ENCODE data around the gene NBEAL2.
A peak's percentile ranks its signal among the peaks of the same experiment; 100 is the strongest.

Gene NBEAL2

DNA sequence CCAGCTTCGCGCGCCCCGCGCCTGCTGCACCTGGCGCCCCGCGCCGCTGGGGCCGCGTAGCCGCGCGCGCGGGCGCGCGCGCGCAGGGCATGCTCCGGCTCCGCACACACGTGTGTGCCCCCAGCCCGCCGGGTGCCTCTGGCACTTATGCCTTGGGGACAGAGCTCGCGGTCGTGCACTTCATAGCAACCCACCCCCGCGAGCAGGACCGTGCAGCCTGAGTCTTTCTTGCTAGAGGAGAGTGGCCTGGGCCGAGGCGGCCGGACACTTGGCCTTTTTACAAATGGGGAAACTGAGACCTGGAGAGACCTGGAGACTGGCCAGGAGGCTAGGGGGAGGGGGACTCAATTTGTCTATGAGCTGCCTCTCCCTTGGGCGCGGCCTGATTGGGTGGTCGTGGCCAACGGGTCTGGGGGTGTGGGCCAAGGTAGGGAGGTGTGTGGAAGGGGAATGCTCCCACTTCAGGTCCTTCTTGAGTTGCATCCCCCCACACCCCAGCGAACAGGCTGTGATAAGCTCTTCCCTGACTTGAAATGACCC lies 562 bp downstream of the NBEAL2 start:
- CTCF ChIA-PET, result interaction anchor here (0.9 to 2.5 kb wide), 5 partner anchors 19 to 71 kb away, joined by 4 to 11 read pairs (median 4); no protein-coding TSS in a partner anchor
- POLR2A ChIA-PET, result interaction anchor here (0.7 to 1.0 kb wide), 3 partner anchors 17 to 184 kb away, joined by 3 to 7 read pairs (median 4); partner anchors contain the start of gene SETD2
- TF ChIP-seq, protein P1, sequence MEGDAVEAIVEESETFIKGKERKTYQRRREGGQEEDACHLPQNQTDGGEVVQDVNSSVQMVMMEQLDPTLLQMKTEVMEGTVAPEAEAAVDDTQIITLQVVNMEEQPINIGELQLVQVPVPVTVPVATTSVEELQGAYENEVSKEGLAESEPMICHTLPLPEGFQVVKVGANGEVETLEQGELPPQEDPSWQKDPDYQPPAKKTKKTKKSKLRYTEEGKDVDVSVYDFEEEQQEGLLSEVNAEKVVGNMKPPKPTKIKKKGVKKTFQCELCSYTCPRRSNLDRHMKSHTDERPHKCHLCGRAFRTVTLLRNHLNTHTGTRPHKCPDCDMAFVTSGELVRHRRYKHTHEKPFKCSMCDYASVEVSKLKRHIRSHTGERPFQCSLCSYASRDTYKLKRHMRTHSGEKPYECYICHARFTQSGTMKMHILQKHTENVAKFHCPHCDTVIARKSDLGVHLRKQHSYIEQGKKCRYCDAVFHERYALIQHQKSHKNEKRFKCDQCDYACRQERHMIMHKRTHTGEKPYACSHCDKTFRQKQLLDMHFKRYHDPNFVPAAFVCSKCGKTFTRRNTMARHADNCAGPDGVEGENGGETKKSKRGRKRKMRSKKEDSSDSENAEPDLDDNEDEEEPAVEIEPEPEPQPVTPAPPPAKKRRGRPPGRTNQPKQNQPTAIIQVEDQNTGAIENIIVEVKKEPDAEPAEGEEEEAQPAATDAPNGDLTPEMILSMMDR (IDR thresholded peaks at IDR 0.05; ENCODE audit: insufficient read depth, low read length, missing control alignments), result no peak
- DNase-seq (ENCODE audit: low read depth, low spot score), result no peak
- peak overlapping the region; percentile 76 for H3K4me3 ChIP-seq (ENCODE audit: low read depth, low read length)

DNA sequence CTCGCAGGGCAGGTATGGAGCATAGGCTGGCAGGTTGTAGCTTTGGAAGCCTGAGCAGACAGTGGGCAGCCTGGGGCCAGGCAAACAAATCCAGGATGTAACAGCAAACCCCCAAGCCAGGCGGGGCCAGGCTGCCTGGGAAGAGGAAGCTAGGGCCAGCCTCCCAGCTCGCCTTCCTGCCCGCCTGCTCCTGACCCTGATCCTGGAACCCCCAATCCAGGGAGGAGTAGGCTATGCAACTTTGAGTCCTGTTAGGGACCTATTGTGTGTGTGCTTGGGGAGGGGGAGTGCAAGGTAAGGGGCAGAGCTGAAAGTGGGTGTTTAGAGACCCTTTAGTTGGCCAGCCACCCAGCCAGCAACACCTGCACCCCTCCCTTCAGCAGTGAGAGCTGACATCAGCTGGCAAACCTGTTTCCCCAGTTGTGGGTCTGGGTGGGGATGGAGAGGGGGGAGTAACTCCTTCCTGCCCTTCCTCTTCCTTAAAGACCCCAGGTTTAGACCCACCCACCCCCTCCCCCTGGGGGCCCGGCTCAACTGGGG lies 2.5 kb downstream of the NBEAL2 start:
- DNase-seq (ENCODE audit: low read depth, low spot score), result no peak
- CTCF ChIA-PET, result interaction anchor here (0.8 to 2.0 kb wide), 4 partner anchors 9 to 47 kb away, joined by 3 to 8 read pairs (median 4); no protein-coding TSS in a partner anchor
- TF ChIP-seq, protein P1 (IDR thresholded peaks at IDR 0.05; ENCODE audit: insufficient read depth, low read length, missing control alignments), result no peak
- no peak overlapping the region for H3K4me3 ChIP-seq (ENCODE audit: low read depth, low read length)
- POLR2A ChIA-PET, result no interaction called here

DNA sequence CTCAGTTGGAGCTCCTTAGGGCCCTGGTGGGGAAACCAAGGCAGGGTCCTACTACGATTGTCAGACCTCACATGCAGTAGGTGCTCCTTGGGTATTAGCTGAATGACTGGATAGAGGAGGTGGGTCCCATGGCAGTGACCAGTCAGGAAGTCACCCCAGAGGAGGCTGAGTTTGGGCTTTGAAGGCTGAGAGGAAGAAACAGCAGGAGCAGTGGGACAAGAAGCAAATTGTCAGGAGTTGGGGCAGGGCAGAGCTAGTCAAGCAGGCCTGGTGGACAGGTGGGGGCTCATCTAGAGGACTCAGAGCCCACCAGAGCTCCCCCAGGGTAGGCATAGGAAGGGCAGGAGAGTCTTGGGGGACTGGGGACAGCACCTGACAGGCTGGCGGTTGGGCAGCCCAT lies 3.1 kb downstream of the NBEAL2 start:
- DNase-seq (ENCODE audit: low read depth, low spot score), result no peak
- no peak overlapping the region for H3K4me3 ChIP-seq (ENCODE audit: low read depth, low read length)
- ChIA-PET CTCF (interaction anchor here (1.0 to 2.0 kb wide), 3 partner anchors 10 to 48 kb away, joined by 3 to 8 read pairs (median 6); no protein-coding TSS in a partner anchor), POLR2A (no interaction called here)
- TF ChIP-seq, protein P1 (IDR thresholded peaks at IDR 0.05; ENCODE audit: insufficient read depth, low read length, missing control alignments), result no peak

DNA sequence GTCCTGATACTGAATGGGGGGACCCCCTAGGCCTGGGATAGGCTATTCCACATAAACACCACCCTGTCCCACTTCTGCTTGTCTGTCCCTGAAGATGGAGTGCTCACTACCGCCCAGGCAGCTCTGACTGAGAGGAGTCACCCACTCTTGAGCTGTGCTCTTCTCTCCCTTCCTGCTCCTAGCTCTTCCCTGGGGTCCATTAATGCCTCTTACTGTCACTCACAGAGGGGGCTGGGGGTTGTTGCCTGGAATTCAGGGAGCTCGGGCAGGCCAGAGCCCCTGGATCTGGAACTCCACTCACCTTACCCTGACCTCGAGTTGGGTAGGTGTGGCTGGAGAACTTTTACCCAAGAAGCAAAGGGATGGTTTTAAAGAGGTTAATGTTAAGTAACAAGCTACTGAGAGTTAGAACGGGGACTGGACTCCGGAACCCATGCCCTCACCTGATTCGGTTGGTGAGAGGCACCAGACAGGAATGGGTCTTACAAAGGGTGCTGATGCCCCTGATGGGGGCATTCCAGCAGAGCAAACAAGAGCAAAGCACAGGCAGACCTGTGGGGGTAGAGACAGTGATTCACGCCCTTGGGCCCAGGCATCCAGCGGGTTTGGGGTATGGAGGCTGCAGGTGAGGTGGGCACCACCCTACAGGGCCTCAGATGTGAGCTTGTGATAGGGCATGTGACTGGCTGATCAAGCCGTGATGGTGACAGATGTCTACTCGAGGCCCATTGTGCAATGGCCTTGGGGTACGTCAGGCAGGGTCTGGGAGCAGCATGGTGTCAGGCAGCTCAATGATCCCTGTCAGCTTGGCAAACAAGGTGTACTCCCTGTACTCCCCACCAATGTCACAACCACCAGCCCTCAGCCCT lies 5.4 kb downstream of the NBEAL2 start:
- no peak for DNase-seq (ENCODE audit: low read depth, low spot score)
- no peak overlapping the region for H3K4me3 ChIP-seq (ENCODE audit: low read depth, low read length)
- CTCF ChIA-PET, result interaction anchor here (0.7 to 2.8 kb wide), 4 partner anchors 9 to 339 kb away, joined by 3 to 15 read pairs (median 3); no protein-coding TSS in a partner anchor
- POLR2A ChIA-PET, result no interaction called here
- TF ChIP-seq, protein P1 (IDR thresholded peaks at IDR 0.05; ENCODE audit: insufficient read depth, low read length, missing control alignments), result no peak

DNA sequence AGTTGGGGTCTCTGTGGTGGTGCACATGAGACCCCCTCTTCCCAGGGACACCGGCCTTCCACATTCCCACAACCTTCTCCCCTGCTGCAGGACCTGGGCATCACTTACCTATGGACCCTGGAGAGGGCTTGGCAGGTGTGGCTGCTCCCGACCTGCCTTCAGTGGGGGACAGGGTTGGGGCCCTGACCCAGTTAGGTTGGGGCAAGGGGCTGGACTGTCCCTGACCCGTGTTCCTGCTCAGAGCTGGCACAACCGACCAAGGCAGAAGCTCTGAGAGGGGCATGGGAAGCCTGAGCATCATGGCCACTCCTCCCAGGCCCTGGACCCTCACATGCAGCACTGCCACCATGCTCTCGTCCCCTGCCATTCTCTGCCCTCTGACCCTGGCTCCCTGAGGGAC lies 6.1 kb downstream of the NBEAL2 start:
- TF ChIP-seq, protein P1 (IDR thresholded peaks at IDR 0.05; ENCODE audit: insufficient read depth, low read length, missing control alignments), result no peak
- no peak for DNase-seq (ENCODE audit: low read depth, low spot score)
- CTCF ChIA-PET, result interaction anchor here (0.7 to 2.8 kb wide), 3 partner anchors 8 to 76 kb away, joined by 3 to 15 read pairs (median 3); no protein-coding TSS in a partner anchor
- POLR2A ChIA-PET, result no interaction called here
- no peak overlapping the region for H3K4me3 ChIP-seq (ENCODE audit: low read depth, low read length)
